HEK293 (cell line): ENCODE data around the gene HHLA2.
A peak's percentile ranks its signal among the peaks of the same experiment; 100 is the strongest.

ENCODE experiments used
- CTCF ChIA-PET: fragments of 350-600 bp; formaldehyde crosslinking; extraction: SDS; loops from one replicate; lab custom pipeline; 2021; ENCODE audit warnings: antibody characterized with exemption; lab: Yijun Ruan, JAX
- POLR2A ChIA-PET: fragments of 300-600 bp; formaldehyde crosslinking; extraction: SDS; loops from one replicate; lab custom pipeline; 2020; ENCODE audit warnings: antibody characterized with exemption, inconsistent platforms; lab: Yijun Ruan, JAX
- H3K27ac ChIP-seq: fragments of 200-500 bp; sonication (Bioruptor generic); 2 replicates; pipeline ENCODE4 v1.5.1; 2014; ENCODE audit warnings: low read depth, low read length, control low read depth, inconsistent platforms; ENCODE audit errors: extremely low read depth
- H3K36me3 ChIP-seq, 2 experiments: fragments of 200-500 bp in 1 of 2; sonication (Bioruptor generic) in 1 of 2; 1 replicate in 1 of 2; 2 replicates in 1 of 2; pipeline ENCODE4 v1.5.1; 2014 to 2017; ENCODE audit warnings: inconsistent platforms in 2 of 2, low read length in 2 of 2; ENCODE audit not compliant: control insufficient read depth in 2 of 2, insufficient read depth in 1 of 2
- H3K4me1 ChIP-seq: fragments of 200-500 bp; sonication (Bioruptor generic); 2 replicates; pipeline ENCODE4 v1.5.1; 2014; ENCODE audit warnings: mild to moderate bottlenecking, low read length, inconsistent platforms; ENCODE audit not compliant: control insufficient read depth, insufficient read depth
- H3K4me3 ChIP-seq: 2 replicates; pipeline ENCODE4 v1.5.1; 2011; ENCODE audit warnings: low read depth, mild to moderate bottlenecking, control low read depth, low read length, moderate library complexity
- H3K9me3 ChIP-seq: fragments of 200-500 bp; sonication (Bioruptor generic); 2 replicates; pipeline ENCODE4 v1.5.1; 2014; ENCODE audit warnings: low read depth, low read length, inconsistent platforms; ENCODE audit not compliant: control insufficient read depth, insufficient read depth
- GLIS2 ChIP-seq: fragments of 450-650 bp; formaldehyde crosslinking; IDR thresholded peaks from 2 replicates; pipeline ENCODE4 v1.5.1; 2016; ENCODE audit warnings: missing biosample characterization, missing genetic modification characterization
- KLF8 ChIP-seq: fragments of 450-650 bp; formaldehyde crosslinking; IDR thresholded peaks from 2 replicates; pipeline ENCODE4 v1.5.1; 2016; ENCODE audit warnings: missing biosample characterization, missing genetic modification characterization
- MEIS1 ChIP-seq: sonication (generic); formaldehyde crosslinking; IDR thresholded peaks from 2 replicates; pipeline ENCODE4 v1.8.1; 2022; ENCODE audit warnings: missing genetic modification reagents, mild to moderate bottlenecking, borderline replicate concordance
- SCRT1 ChIP-seq: fragments of 450-650 bp; formaldehyde crosslinking; IDR thresholded peaks from 2 replicates; pipeline ENCODE4 v1.5.1; 2016; ENCODE audit warnings: missing biosample characterization, missing genetic modification characterization, borderline replicate concordance
- SCRT2 ChIP-seq: fragments of 450-650 bp; formaldehyde crosslinking; IDR thresholded peaks from 2 replicates; pipeline ENCODE4 v1.5.1; 2016; ENCODE audit warnings: missing biosample characterization, missing genetic modification characterization
- SP2 ChIP-seq: fragments of 450-650 bp; formaldehyde crosslinking; IDR thresholded peaks from 2 replicates; pipeline ENCODE4 v1.5.1; 2016; ENCODE audit warnings: missing biosample characterization, missing genetic modification characterization
- ZNF175 ChIP-seq: fragments of 450-650 bp; formaldehyde crosslinking; IDR thresholded peaks from 2 replicates; pipeline ENCODE4 v1.5.1; 2016; ENCODE audit warnings: missing biosample characterization, missing genetic modification characterization
- ZNF2 ChIP-seq: fragments of 450-650 bp; formaldehyde crosslinking; IDR thresholded peaks from 2 replicates; pipeline ENCODE4 v1.5.1; 2016; ENCODE audit warnings: missing biosample characterization, missing genetic modification characterization
- ZNF248 ChIP-seq: fragments of 450-650 bp; formaldehyde crosslinking; IDR thresholded peaks from 2 replicates; pipeline ENCODE4 v1.5.1; 2017; ENCODE audit warnings: missing biosample characterization, missing genetic modification characterization
- ZNF341 ChIP-seq: fragments of 450-650 bp; formaldehyde crosslinking; IDR thresholded peaks from 2 replicates; pipeline ENCODE4; 2016; ENCODE audit warnings: low read depth, missing biosample characterization, missing genetic modification characterization
- ZNF530 ChIP-seq: fragments of 450-650 bp; formaldehyde crosslinking; IDR thresholded peaks from 2 replicates; pipeline ENCODE4 v1.5.1; 2016; ENCODE audit warnings: low read depth, missing biosample characterization, missing genetic modification characterization
- ZNF561 ChIP-seq: fragments of 450-650 bp; IDR thresholded peaks from 2 replicates; pipeline ENCODE4 v1.5.1; 2018; ENCODE audit warnings: missing biosample characterization, missing genetic modification characterization, borderline replicate concordance
- ZNF571 ChIP-seq: fragments of 450-650 bp; formaldehyde crosslinking; IDR thresholded peaks from 2 replicates; pipeline ENCODE4 v1.5.0; 2017; ENCODE audit warnings: missing biosample characterization, missing genetic modification characterization
- ZNF654 ChIP-seq: fragments of 450-650 bp; formaldehyde crosslinking; IDR thresholded peaks from 2 replicates; pipeline ENCODE4 v1.5.1; 2016; ENCODE audit warnings: low read depth, missing biosample characterization, missing genetic modification characterization
- ZNF677 ChIP-seq: fragments of 450-650 bp; IDR thresholded peaks from 2 replicates; pipeline ENCODE4 v1.5.0; 2018; ENCODE audit warnings: missing biosample characterization, mild to moderate bottlenecking, missing genetic modification characterization, moderate library complexity
- ZNF747 ChIP-seq: fragments of 450-650 bp; formaldehyde crosslinking; IDR thresholded peaks from 2 replicates; pipeline ENCODE4 v1.5.1; 2016; ENCODE audit warnings: missing biosample characterization, missing genetic modification characterization
- ZNF837 ChIP-seq: fragments of 450-650 bp; formaldehyde crosslinking; IDR thresholded peaks from 2 replicates; pipeline ENCODE4 v1.5.1; 2016; ENCODE audit warnings: missing biosample characterization, missing genetic modification characterization
- TF ChIP-seq, protein P1 (sequence below): fragments of 450-650 bp; formaldehyde crosslinking; IDR thresholded peaks from 2 replicates; pipeline ENCODE4 v1.5.1; 2016; ENCODE audit warnings: missing biosample characterization, missing genetic modification characterization
- TF ChIP-seq, protein P2 (sequence below): fragments of 450-650 bp; formaldehyde crosslinking; IDR thresholded peaks from 2 replicates; pipeline ENCODE4 v1.5.1; 2016; ENCODE audit warnings: missing biosample characterization, missing genetic modification characterization

Gene HHLA2

DNA sequence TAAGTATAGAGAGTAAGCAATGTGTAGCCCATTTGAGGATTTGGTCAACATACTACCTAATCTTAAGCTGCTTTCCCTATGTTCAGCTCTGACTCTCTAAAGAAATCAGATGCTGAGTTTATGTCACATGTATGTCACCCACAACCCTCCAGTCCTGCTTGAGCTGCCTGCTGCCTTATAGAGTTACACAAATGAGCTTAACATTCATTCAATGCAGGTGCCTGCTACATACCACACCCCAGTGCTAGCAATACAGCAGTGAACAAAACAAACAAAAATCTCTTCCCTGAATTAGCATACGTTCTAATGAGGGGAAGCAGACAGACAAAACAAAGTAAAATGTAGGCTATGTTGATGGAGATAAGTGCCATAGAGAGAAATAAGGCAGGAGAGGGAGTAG, 93.0 kb downstream of the HHLA2 start (continued):
- TF ChIP-seq, protein P1, sequence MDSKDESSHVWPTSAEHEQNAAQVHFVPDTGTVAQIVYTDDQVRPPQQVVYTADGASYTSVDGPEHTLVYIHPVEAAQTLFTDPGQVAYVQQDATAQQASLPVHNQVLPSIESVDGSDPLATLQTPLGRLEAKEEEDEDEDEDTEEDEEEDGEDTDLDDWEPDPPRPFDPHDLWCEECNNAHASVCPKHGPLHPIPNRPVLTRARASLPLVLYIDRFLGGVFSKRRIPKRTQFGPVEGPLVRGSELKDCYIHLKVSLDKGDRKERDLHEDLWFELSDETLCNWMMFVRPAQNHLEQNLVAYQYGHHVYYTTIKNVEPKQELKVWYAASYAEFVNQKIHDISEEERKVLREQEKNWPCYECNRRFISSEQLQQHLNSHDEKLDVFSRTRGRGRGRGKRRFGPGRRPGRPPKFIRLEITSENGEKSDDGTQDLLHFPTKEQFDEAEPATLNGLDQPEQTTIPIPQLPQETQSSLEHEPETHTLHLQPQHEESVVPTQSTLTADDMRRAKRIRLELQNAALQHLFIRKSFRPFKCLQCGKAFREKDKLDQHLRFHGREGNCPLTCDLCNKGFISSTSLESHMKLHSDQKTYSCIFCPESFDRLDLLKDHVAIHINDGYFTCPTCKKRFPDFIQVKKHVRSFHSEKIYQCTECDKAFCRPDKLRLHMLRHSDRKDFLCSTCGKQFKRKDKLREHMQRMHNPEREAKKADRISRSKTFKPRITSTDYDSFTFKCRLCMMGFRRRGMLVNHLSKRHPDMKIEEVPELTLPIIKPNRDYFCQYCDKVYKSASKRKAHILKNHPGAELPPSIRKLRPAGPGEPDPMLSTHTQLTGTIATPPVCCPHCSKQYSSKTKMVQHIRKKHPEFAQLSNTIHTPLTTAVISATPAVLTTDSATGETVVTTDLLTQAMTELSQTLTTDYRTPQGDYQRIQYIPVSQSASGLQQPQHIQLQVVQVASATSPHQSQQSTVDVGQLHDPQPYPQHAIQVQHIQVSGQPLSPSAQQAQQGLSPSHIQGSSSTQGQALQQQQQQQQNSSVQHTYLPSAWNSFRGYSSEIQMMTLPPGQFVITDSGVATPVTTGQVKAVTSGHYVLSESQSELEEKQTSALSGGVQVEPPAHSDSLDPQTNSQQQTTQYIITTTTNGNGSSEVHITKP (tag by site-specific recombination): no peak
- TF ChIP-seq ZNF341 (tag by site-specific recombination) (no peak), ZNF677 (no peak), ZNF2 (no peak), ZNF248 (no peak), SCRT2 (tag by site-specific recombination) (no peak), SP2 (tag by site-specific recombination) (no peak), KLF8 (tag by site-specific recombination) (no peak), ZNF175 (tag by site-specific recombination) (no peak), ZNF654 (tag by site-specific recombination) (no peak), ZNF837 (tag by site-specific recombination) (no peak)

DNA sequence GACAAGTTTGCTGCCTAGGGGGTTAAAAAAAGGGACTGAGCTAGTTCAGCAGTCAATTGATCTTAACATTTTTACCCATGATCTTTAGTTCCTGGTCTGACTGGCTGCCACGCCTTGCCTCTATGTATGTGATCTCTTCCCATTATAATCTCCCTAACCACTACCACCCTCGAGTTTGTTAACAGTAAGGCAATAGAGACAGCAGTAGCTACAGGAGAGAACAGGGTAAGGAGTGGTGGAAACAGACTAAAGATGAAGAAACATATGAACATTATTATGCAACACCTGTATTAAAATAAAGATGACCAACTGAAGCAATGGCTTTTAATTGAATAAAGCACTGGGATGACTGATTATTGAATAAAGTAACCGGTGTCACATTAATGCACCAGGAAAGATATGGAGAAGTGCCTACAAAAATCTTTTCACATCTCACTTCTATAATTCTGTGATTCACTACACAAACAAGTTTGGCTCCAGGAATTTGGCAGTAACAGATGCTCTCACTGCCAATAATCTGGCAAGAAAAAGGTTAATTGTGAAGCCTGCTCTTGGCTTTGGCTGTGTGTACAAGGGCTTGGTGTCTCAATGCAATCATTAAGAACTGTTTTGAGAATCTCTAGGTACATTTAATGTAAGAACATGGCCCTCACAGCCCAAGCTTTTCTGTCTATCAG, 95.7 kb downstream of the HHLA2 start:
- ChIA-PET CTCF (no interaction called here), POLR2A (no interaction called here)
- no peaks in the 10 kb centered on the region for H3K9me3 ChIP-seq
- H3K27ac ChIP-seq: no peak overlapping the region
- no peaks in the 10 kb centered on the region for H3K4me1 ChIP-seq
- H3K4me3 ChIP-seq: no peak overlapping the region
- H3K36me3 ChIP-seq: no peaks in the 10 kb centered on the region
- no peak for TF ChIP-seq ZNF530
- TF ChIP-seq ZNF747 (tag by site-specific recombination): no peak
- TF ChIP-seq, protein P2, sequence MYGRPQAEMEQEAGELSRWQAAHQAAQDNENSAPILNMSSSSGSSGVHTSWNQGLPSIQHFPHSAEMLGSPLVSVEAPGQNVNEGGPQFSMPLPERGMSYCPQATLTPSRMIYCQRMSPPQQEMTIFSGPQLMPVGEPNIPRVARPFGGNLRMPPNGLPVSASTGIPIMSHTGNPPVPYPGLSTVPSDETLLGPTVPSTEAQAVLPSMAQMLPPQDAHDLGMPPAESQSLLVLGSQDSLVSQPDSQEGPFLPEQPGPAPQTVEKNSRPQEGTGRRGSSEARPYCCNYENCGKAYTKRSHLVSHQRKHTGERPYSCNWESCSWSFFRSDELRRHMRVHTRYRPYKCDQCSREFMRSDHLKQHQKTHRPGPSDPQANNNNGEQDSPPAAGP (tag by site-specific recombination): no peak
- TF ChIP-seq ZNF561 (tag by site-specific recombination): no peak
- no peak for TF ChIP-seq SCRT1 (tag by site-specific recombination)
- TF ChIP-seq MEIS1 (CRISPR knock-in tag): no peak
- TF ChIP-seq GLIS2 (tag by site-specific recombination): no peak

DNA sequence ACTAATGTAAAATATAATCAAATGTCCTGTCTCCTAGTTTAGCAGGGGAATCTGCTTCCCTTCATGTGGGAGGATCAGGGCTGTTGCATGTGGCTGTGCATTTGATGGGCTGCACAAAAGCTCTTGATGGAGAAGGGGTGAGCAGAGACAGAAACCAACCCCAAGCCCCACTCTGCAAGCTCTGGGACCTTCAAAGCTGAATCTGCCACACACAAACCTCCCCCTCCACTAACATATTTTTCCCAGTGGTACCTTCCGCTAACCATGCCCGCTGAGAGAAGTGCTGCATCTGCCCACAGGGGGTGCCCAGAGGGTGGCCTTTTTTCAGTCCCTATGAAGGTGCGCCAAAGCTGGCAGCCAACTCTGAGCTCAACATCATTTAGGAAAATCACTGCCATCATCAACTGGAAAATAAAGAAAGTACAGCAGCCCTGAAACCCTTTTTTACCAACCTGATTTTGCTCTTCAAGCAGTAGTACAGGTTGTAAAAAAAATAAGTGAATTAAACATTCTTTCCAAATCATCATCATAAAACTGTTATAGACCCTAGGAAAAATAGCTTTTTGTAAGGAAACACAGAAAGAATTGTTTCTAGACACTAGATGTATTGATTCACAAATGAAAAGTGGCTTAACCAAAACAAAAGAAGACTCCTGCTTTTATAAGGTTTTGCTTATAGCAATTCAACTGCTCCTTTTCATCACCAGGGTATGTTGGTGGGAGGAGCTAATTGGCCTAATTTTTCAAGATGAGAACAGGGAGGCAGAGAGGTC, 97.0 kb downstream of the HHLA2 start:
- POLR2A ChIA-PET: no interaction called here
- H3K27ac ChIP-seq: no peak overlapping the region
- H3K4me3 ChIP-seq: no peak overlapping the region
- no peaks in the 10 kb centered on the region for H3K36me3 ChIP-seq
- no peaks in the 10 kb centered on the region for H3K9me3 ChIP-seq
- TF ChIP-seq, protein P1 (tag by site-specific recombination): peak; percentile 49; the same call in 1 of the 2 replicates
- no peak for TF ChIP-seq ZNF571 (tag by site-specific recombination)
- TF ChIP-seq, all 188 proteins: peak for 1
- CTCF ChIA-PET: interaction anchor here (0.7 kb wide), 1 partner anchor 104 kb away, joined by 3 read pairs; no protein-coding TSS in a partner anchor
- no peaks in the 10 kb centered on the region for H3K4me1 ChIP-seq
